Measurements from ENCODE around the gene AGBL4. TPM values are rescaled to one million over a fixed set of nuclear protein-coding genes. Genes with fewer than 3 reads are reported as not detected.

Gene AGBL4
- total and polyA plus RNA-seq, 9 of the 15 experiments (the other 6 are each of a cell fraction or from before 2014, with no cell fraction given): 0.11 TPM; not detected in 7

DNA sequence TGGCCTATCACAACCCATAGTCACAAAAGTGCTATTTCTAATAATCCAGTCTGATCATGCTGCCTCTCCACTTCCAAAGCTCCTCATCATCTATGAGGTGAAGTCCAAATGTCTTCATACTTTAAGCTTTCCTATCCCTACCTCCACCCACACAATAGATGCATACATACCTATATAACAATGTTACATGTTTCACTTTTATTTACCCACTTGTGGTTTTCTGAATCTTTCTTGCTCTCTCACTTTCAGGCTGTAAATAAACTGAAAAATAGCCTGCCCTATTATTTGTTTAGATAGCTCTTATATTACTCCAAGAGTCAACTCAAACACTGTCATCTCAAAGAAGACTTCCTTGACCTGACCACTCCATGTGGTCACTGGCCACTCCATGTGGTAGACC lies 840.3 kb downstream of the AGBL4 start:
- ChIA-PET POLR2A (no interaction called here), CTCF (ENCODE audit: low intra/inter-chr PET ratio) (no interaction called here)
- Histone ChIP-seq H3K4me1 (replicated peaks in 1 of 2; ENCODE audit: control insufficient read depth in 2 of 2, insufficient read depth in 2 of 2, low read length in 2 of 2) (no peaks in the 10 kb centered on the region), H3K9me1 (ENCODE audit: control insufficient read depth, insufficient read depth, low read length) (no peaks in the 10 kb centered on the region), H3K27ac (ENCODE audit: extremely low read depth, low read depth, low read length) (no peak overlapping the region), H3K79me2 (ENCODE audit: control insufficient read depth, insufficient read depth, low read length) (no peaks in the 10 kb centered on the region), H3K27me3 (ENCODE audit: control insufficient read depth in 2 of 2, insufficient read depth in 2 of 2, low read length in 2 of 2) (no peaks in the 10 kb centered on the region), H3K9me3 (replicated peaks; ENCODE audit: control insufficient read depth, insufficient read depth, low read depth, low read length) (no peaks in the 10 kb centered on the region; the same call in 1 of the 2 replicates), H4K20me1 (replicated peaks; ENCODE audit: control insufficient read depth, insufficient read depth, low read length) (no peaks in the 10 kb centered on the region), H3K9ac (ENCODE audit: insufficient read depth in 1 of 2, low read depth in 2 of 2, low read length in 2 of 2) (no peak overlapping the region), H3K36me3 (ENCODE audit: control insufficient read depth, insufficient read depth, low read length) (no peaks in the 10 kb centered on the region), H3K4me3 (no peak overlapping the region), H2AFZ (ENCODE audit: low read depth, low read length) (no peak overlapping the region), H3K4me2 (ENCODE audit: insufficient read depth, low read length) (no peak overlapping the region)
- FAIRE-seq (no peak), DNase-seq (ENCODE audit: extremely low read depth in 1 of 4, low spot score in 3 of 4) (no peak), ATAC-seq (no peak)
- intact Hi-C loops (cut with micrococcal nuclease): no loop called here
- BruUV-seq (replicated peaks): no TSS peak
- in situ Hi-C loops (cut with MboI): no loop called here
- TF ChIP-seq TARDBP (IDR thresholded peaks at IDR 0.05) (no peak), KDM1A (IDR thresholded peaks at IDR 0.05) (no peak)

DNA sequence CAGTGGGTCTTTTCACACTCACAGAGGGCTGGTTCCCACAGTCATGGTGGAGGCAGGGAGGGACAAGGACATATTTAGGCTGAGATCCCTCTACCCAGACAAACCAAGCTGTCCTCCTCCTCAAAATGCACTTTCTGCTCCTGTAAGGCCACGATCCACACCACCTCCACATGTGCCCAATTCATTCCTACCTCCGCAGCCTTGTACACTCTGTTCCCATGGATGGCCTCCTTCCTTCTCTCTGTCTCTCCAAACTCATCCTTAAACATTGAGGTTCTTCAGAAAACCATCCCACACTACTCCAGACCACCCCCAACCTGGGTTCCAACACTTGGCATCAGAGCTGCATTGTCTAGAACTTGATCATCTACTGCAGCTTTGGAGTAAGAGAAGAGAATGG lies 842.7 kb downstream of the AGBL4 start:
- DNase-seq (ENCODE audit: extremely low read depth in 1 of 4, low spot score in 3 of 4): no peak
- Histone ChIP-seq H3K36me3 (ENCODE audit: control insufficient read depth, insufficient read depth, low read length) (no peaks in the 10 kb centered on the region), H4K20me1 (replicated peaks; ENCODE audit: control insufficient read depth, insufficient read depth, low read length) (no peaks in the 10 kb centered on the region), H3K4me3 (no peak overlapping the region), H3K4me2 (ENCODE audit: insufficient read depth, low read length) (no peak overlapping the region), H2AFZ (ENCODE audit: low read depth, low read length) (no peak overlapping the region), H3K9me1 (ENCODE audit: control insufficient read depth, insufficient read depth, low read length) (no peaks in the 10 kb centered on the region), H3K27ac (ENCODE audit: extremely low read depth, low read depth, low read length) (no peak overlapping the region), H3K27me3 (ENCODE audit: control insufficient read depth in 2 of 2, insufficient read depth in 2 of 2, low read length in 2 of 2) (no peaks in the 10 kb centered on the region), H3K79me2 (ENCODE audit: control insufficient read depth, insufficient read depth, low read length) (no peaks in the 10 kb centered on the region), H3K9me3 (replicated peaks; ENCODE audit: control insufficient read depth, insufficient read depth, low read depth, low read length) (no peaks in the 10 kb centered on the region; the same call in 1 of the 2 replicates), H3K4me1 (replicated peaks in 1 of 2; ENCODE audit: control insufficient read depth in 2 of 2, insufficient read depth in 2 of 2, low read length in 2 of 2) (no peaks in the 10 kb centered on the region), H3K9ac (ENCODE audit: insufficient read depth in 1 of 2, low read depth in 2 of 2, low read length in 2 of 2) (no peak overlapping the region)
- in situ Hi-C loops (cut with MboI): no loop called here
- ChIA-PET CTCF (ENCODE audit: low intra/inter-chr PET ratio) (no interaction called here), POLR2A (no interaction called here)
- BruUV-seq (replicated peaks): no TSS peak
- ATAC-seq: no peak
- intact Hi-C loops (cut with micrococcal nuclease): no loop called here
- no peak for TF ChIP-seq ETS2 (tag; IDR thresholded peaks at IDR 0.05; ENCODE audit: borderline replicate concordance, poor library complexity, severe bottlenecking)
- TF ChIP-seq PTRF (tag; IDR thresholded peaks at IDR 0.05): no peak
- no peak for TF ChIP-seq XRCC4 (IDR thresholded peaks at IDR 0.05; ENCODE audit: extremely low read depth, insufficient read depth, insufficient read length)
- TF ChIP-seq MAFG (tag; conservative IDR thresholded peaks at IDR 0.05): no peak
- TF ChIP-seq PRPF4 (IDR thresholded peaks at IDR 0.05; ENCODE audit: insufficient read depth, low read depth, low read length, poor library complexity, severe bottlenecking): no peak
- TF ChIP-seq CHCHD3 (CRISPR knock-in tag; IDR thresholded peaks at IDR 0.05): no peak
- TF ChIP-seq STAG1 (CRISPR knock-in tag; IDR thresholded peaks at IDR 0.05; ENCODE audit: borderline replicate concordance): no peak
- no peak for TF ChIP-seq ETV5 (CRISPR knock-in tag; IDR thresholded peaks at IDR 0.05; ENCODE audit: low read depth)
- TF ChIP-seq, protein P1, sequence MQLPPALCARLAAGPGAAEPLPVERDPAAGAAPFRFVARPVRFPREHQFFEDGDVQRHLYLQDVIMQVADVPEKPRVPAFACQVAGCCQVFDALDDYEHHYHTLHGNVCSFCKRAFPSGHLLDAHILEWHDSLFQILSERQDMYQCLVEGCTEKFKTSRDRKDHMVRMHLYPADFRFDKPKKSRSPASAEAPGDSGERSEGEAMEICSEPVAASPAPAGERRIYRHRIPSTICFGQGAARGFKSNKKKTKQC (CRISPR knock-in tag; IDR thresholded peaks at IDR 0.05): no peak
- TF ChIP-seq MCM7 (IDR thresholded peaks at IDR 0.05): no peak
- TF ChIP-seq THRAP3 (IDR thresholded peaks at IDR 0.05; ENCODE audit: borderline replicate concordance): no peak
- 0% methylated on average over 2 of the region's 2 CpGs for WGBS (ENCODE audit: insufficient coverage, low coverage, missing lambda C conversion rate)
- no peak for FAIRE-seq
